ENCODE data around the gene ZNF534. TPM values are rescaled to one million over a fixed set of nuclear protein-coding genes. Genes with fewer than 3 reads are reported as not detected.

The ZNF534 gene
- total and polyA plus RNA-seq, 2 of the 13 experiments (the other 11 are each of a cell fraction or from before 2014, with no cell fraction given): 0.04 to 0.08 TPM

DNA sequence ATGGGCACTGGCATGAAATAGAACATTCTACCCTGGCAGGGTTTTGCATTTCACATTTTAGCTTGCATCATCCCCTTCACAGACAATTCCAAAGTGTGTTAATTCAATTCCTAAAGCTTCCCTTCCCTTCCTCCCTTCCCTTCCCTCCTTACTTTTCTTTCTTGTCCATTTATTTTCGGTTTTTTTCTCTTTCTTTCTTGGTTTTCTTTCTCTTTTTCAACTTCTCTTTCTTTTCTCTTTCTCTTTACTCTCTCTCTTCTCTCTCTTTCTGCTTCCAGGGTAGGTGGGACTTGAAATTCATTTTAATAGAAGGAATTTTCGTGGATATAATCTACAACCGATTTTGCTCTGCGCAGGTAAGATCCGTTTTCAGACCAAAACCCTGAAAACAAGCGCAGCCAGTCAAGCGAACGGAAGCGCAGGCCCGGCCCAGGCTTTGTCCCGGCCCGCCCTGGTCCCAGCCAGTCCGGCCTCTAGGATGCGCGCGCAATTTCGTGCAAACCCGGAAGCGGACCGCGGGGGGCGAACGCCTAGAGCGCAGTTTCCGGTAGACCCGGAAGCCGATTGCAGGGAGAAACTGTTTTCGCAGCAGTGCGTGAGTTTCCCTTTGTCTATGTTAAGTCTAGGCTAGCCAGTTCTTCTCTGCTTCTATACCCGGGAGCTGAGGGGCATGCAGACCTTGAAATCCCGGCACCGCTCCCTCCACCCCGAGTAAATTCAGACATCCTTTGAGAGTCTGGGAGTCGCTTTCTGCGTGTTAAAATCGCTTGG, 31.5 kb upstream of the ZNF534 start, which contains the start of gene ZNF528 (continued):
- TF ChIP-seq, protein P1, sequence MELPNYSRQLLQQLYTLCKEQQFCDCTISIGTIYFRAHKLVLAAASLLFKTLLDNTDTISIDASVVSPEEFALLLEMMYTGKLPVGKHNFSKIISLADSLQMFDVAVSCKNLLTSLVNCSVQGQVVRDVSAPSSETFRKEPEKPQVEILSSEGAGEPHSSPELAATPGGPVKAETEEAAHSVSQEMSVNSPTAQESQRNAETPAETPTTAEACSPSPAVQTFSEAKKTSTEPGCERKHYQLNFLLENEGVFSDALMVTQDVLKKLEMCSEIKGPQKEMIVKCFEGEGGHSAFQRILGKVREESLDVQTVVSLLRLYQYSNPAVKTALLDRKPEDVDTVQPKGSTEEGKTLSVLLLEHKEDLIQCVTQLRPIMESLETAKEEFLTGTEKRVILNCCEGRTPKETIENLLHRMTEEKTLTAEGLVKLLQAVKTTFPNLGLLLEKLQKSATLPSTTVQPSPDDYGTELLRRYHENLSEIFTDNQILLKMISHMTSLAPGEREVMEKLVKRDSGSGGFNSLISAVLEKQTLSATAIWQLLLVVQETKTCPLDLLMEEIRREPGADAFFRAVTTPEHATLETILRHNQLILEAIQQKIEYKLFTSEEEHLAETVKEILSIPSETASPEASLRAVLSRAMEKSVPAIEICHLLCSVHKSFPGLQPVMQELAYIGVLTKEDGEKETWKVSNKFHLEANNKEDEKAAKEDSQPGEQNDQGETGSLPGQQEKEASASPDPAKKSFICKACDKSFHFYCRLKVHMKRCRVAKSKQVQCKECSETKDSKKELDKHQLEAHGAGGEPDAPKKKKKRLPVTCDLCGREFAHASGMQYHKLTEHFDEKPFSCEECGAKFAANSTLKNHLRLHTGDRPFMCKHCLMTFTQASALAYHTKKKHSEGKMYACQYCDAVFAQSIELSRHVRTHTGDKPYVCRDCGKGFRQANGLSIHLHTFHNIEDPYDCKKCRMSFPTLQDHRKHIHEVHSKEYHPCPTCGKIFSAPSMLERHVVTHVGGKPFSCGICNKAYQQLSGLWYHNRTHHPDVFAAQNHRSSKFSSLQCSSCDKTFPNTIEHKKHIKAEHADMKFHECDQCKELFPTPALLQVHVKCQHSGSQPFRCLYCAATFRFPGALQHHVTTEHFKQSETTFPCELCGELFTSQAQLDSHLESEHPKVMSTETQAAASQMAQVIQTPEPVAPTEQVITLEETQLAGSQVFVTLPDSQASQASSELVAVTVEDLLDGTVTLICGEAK (IDR thresholded peaks at IDR 0.05): peak; percentile 54
- TF ChIP-seq, protein P1 (CRISPR knock-in tag; IDR thresholded peaks at IDR 0.05): no peak; the same call in 1 of the 2 replicates
- TF ChIP-seq ZNF292 (CRISPR knock-in tag; IDR thresholded peaks at IDR 0.05; ENCODE audit: borderline replicate concordance, low read depth) (no peak), MED1 (CRISPR knock-in tag; IDR thresholded peaks at IDR 0.05) (peak; percentile 32; the same call in 1 of the 2 replicates), RORA (CRISPR knock-in tag; IDR thresholded peaks at IDR 0.05) (no peak), ZNF232 (CRISPR knock-in tag; IDR thresholded peaks at IDR 0.05; ENCODE audit: borderline replicate concordance) (no peak)
- TF ChIP-seq, protein P2, sequence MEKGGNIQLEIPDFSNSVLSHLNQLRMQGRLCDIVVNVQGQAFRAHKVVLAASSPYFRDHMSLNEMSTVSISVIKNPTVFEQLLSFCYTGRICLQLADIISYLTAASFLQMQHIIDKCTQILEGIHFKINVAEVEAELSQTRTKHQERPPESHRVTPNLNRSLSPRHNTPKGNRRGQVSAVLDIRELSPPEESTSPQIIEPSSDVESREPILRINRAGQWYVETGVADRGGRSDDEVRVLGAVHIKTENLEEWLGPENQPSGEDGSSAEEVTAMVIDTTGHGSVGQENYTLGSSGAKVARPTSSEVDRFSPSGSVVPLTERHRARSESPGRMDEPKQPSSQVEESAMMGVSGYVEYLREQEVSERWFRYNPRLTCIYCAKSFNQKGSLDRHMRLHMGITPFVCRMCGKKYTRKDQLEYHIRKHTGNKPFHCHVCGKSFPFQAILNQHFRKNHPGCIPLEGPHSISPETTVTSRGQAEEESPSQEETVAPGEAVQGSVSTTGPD (CRISPR knock-in tag; IDR thresholded peaks at IDR 0.05): no peak
- TF ChIP-seq, protein P3, sequence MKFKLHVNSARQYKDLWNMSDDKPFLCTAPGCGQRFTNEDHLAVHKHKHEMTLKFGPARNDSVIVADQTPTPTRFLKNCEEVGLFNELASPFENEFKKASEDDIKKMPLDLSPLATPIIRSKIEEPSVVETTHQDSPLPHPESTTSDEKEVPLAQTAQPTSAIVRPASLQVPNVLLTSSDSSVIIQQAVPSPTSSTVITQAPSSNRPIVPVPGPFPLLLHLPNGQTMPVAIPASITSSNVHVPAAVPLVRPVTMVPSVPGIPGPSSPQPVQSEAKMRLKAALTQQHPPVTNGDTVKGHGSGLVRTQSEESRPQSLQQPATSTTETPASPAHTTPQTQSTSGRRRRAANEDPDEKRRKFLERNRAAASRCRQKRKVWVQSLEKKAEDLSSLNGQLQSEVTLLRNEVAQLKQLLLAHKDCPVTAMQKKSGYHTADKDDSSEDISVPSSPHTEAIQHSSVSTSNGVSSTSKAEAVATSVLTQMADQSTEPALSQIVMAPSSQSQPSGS (CRISPR knock-in tag; IDR thresholded peaks at IDR 0.05): no peak
- TF ChIP-seq, protein P4, sequence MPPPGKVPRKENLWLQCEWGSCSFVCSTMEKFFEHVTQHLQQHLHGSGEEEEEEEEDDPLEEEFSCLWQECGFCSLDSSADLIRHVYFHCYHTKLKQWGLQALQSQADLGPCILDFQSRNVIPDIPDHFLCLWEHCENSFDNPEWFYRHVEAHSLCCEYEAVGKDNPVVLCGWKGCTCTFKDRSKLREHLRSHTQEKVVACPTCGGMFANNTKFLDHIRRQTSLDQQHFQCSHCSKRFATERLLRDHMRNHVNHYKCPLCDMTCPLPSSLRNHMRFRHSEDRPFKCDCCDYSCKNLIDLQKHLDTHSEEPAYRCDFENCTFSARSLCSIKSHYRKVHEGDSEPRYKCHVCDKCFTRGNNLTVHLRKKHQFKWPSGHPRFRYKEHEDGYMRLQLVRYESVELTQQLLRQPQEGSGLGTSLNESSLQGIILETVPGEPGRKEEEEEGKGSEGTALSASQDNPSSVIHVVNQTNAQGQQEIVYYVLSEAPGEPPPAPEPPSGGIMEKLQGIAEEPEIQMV (CRISPR knock-in tag; IDR thresholded peaks at IDR 0.05; ENCODE audit: low read depth): peak; percentile 89
- TF ChIP-seq, protein P5, sequence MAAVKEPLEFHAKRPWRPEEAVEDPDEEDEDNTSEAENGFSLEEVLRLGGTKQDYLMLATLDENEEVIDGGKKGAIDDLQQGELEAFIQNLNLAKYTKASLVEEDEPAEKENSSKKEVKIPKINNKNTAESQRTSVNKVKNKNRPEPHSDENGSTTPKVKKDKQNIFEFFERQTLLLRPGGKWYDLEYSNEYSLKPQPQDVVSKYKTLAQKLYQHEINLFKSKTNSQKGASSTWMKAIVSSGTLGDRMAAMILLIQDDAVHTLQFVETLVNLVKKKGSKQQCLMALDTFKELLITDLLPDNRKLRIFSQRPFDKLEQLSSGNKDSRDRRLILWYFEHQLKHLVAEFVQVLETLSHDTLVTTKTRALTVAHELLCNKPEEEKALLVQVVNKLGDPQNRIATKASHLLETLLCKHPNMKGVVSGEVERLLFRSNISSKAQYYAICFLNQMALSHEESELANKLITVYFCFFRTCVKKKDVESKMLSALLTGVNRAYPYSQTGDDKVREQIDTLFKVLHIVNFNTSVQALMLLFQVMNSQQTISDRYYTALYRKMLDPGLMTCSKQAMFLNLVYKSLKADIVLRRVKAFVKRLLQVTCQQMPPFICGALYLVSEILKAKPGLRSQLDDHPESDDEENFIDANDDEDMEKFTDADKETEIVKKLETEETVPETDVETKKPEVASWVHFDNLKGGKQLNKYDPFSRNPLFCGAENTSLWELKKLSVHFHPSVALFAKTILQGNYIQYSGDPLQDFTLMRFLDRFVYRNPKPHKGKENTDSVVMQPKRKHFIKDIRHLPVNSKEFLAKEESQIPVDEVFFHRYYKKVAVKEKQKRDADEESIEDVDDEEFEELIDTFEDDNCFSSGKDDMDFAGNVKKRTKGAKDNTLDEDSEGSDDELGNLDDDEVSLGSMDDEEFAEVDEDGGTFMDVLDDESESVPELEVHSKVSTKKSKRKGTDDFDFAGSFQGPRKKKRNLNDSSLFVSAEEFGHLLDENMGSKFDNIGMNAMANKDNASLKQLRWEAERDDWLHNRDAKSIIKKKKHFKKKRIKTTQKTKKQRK (IDR thresholded peaks at IDR 0.05; ENCODE audit: low read length): no peak

Measured in HepG2 (cell line).